Vagina (tissue), 2 donors: Measurements from ENCODE around the gene NPRL2. TPM values are rescaled to one million over a fixed set of nuclear protein-coding genes. Genes with fewer than 3 reads are reported as not detected.

Experiments used
- DNase-seq, 2 donors: peaks; one replicate each; pipeline ENCODE4 v3.0.0-alpha.2; 2017; ENCODE audit errors: extremely low spot score in 2 of 2
- H3K27ac ChIP-seq: fragments of 200-600 bp; sonication (generic); one replicate; pipeline ENCODE4 v1.5.1; 2019
- H3K27me3 ChIP-seq: fragments of 200-600 bp; sonication (generic); one replicate; pipeline ENCODE4 v1.5.1; 2019
- H3K36me3 ChIP-seq, 2 donors: fragments of 200-600 bp; sonication (generic); one replicate each; pipeline ENCODE4 v1.5.1; 2017 to 2019
- H3K4me1 ChIP-seq: fragments of 200-600 bp; sonication (generic); one replicate; pipeline ENCODE4 v1.5.1; 2019
- H3K4me3 ChIP-seq, 2 donors: fragments of 200-600 bp; sonication (generic); 1 replicate in 1 of 2; 2 replicates in 1 of 2; pipeline ENCODE4 v1.5.1; 2016 to 2019
- H3K9me3 ChIP-seq: fragments of 200-600 bp; sonication (generic); one replicate; pipeline ENCODE4 v1.5.1; 2019
- CTCF ChIP-seq, 3 experiments: fragments of 450-650 bp in 2 of 3; fragments of 200-600 bp in 1 of 3; sonication (generic) in 1 of 3; IDR thresholded peaks; one replicate each; pipeline ENCODE4 v1.5.1; 2017 to 2019; ENCODE audit warnings: antibody characterized with exemption in 3 of 3, mild to moderate bottlenecking in 2 of 3, moderate library complexity in 2 of 3
- POLR2A ChIP-seq, 2 donors: fragments of 450-650 bp; IDR thresholded peaks; one replicate each; pipeline ENCODE4 v1.6.1; 2017; ENCODE audit warnings: antibody characterized with exemption in 2 of 2, mild to moderate bottlenecking in 2 of 2, moderate library complexity in 2 of 2
- POLR2AphosphoS5 ChIP-seq, 2 donors: sonication (generic); formaldehyde crosslinking; IDR thresholded peaks; one replicate each; pipeline ENCODE4 v1.9.0; 2017; ENCODE audit warnings: antibody characterized with exemption in 2 of 2, mild to moderate bottlenecking in 2 of 2, low read depth in 1 of 2; ENCODE audit not compliant: insufficient read depth in 1 of 2
- intact Hi-C: fragments of 100-400 bp; cut with DNase I; formaldehyde crosslinking; loops from one replicate; pipeline ENCODE4 v1.15.1; 2023
- total RNA-seq: library from RNA; depleted of rRNA; stranded (reverse); fragments of >200 nt; gene quantifications from one replicate; pipeline ENCODE4 v1.2.3, GENCODE V29; 2016

The NPRL2 gene
- total RNA-seq, 1 donor from 2014 or later, result 17.2 TPM

- intact Hi-C loops, result loop anchor here (2.0 to 5.0 kb wide), 2 partner anchors 23 to 65 kb away; partner anchors contain the start of genes HYAL3 and NAA80
- Histone ChIP-seq H3K9me3 (no peaks in the 10 kb centered on the region), H3K27ac (peak overlapping the region; percentile 90), H3K36me3 (peaks cover 0 to 20% of the 10 kb centered on the region in 2 donors), H3K4me1 (peaks cover 57% of the 10 kb centered on the region), H3K27me3 (no peaks in the 10 kb centered on the region), H3K4me3 (peak overlapping the region; percentile 72 to 97)
- no peak for DNase-seq
- TF ChIP-seq CTCF (IDR thresholded peaks at IDR 0.05) (no peak), POLR2A (IDR thresholded peaks at IDR 0.05) (no peak), POLR2AphosphoS5 (IDR thresholded peaks at IDR 0.05; ENCODE audit: insufficient read depth in 1 of 2, low read depth in 1 of 2) (no peak)
Measured at GRCh38 chr3:50322115-50322385, 28.5 kb downstream of the NPRL2 start.

DNA sequence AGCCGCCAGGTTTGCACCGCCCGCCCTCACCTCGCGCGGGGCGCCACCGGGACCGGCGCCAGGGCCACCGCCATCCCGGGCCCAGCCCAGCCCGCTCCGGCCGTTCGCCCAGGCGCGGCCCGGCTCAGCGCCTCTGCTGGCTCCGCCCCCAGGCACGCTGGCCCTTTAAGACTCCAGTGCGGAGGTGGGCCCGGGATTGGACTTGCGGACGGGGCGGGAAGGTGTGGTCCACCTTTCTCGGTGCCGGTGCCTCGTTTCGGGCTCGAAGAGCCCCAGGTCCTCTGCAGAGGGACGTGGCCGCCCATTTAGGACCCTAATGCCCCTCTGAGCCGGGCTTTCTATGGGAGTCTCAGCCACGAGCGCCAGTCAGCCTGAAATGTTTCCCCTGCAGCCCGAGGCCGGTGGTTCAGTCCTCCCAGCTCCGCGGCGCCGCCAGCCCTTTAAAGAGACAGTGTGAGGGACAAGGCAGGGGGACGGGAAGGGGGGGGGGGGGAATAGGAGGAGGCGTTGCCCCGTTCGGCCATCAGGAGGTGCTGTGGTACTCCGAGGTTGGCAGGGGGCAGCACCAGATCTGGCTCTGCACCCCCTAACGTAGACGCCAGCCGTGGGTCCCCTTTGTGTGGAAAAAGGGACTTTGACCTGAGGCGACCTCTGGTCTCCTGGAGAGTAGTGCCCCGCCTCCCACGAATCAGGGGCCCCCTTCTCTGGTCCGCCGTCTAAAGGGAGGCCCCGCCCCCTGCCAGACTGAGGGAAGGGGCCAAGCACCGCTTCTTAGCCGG, 29.1 kb downstream of the NPRL2 start:
- TF ChIP-seq POLR2AphosphoS5 (IDR thresholded peaks at IDR 0.05; ENCODE audit: insufficient read depth in 1 of 2, low read depth in 1 of 2) (peak; percentile 56 to 76), CTCF (IDR thresholded peaks at IDR 0.05) (peak in 1 of 3 experiments; percentile 39), POLR2A (IDR thresholded peaks at IDR 0.05) (no peak)
- Histone ChIP-seq H3K36me3 (peaks cover 0 to 20% of the 10 kb centered on the region in 2 donors), H3K9me3 (no peaks in the 10 kb centered on the region), H3K4me3 (peak overlapping the region; percentile 72 to 97), H3K27ac (peak overlapping the region; percentile 90), H3K4me1 (peaks cover 59% of the 10 kb centered on the region), H3K27me3 (no peaks in the 10 kb centered on the region)
- DNase-seq, result no peak
- intact Hi-C loops, result loop anchor here (2.0 to 5.0 kb wide), 2 partner anchors 23 to 64 kb away; partner anchors contain the start of genes HYAL3 and NAA80

- Histone ChIP-seq H3K9me3 (no peaks in the 10 kb centered on the region), H3K27me3 (no peaks in the 10 kb centered on the region), H3K27ac (peak overlapping the region; percentile 90), H3K4me3 (peak overlapping the region; percentile 72 to 97), H3K4me1 (peaks cover 65% of the 10 kb centered on the region), H3K36me3 (peaks cover 0 to 17% of the 10 kb centered on the region in 2 donors)
- intact Hi-C loops, result loop anchor here (5.0 kb wide), 1 partner anchor 64 kb away; no protein-coding TSS in a partner anchor
- peak in 1 of 2 donors; percentile 17 for TF ChIP-seq POLR2A (IDR thresholded peaks at IDR 0.05)
- no peak for TF ChIP-seq CTCF (IDR thresholded peaks at IDR 0.05)
- no peak for DNase-seq
Measured at GRCh38 chr3:50320853-50321335, 29.7 kb downstream of the NPRL2 start.

GRCh38 chr3:50319894-50320625, 30.5 kb downstream of the NPRL2 start:
- peak overlapping the region; percentile 72 to 97 for H3K4me3 ChIP-seq
- no peaks in the 10 kb centered on the region for H3K27me3 ChIP-seq
- peaks cover 0 to 12% of the 10 kb centered on the region in 2 donors for H3K36me3 ChIP-seq
- TF ChIP-seq POLR2A (IDR thresholded peaks at IDR 0.05) (no peak), POLR2AphosphoS5 (IDR thresholded peaks at IDR 0.05; ENCODE audit: insufficient read depth in 1 of 2, low read depth in 1 of 2) (no peak), CTCF (IDR thresholded peaks at IDR 0.05) (no peak)
- peaks cover 70% of the 10 kb centered on the region for H3K4me1 ChIP-seq
- DNase-seq, result no peak
- intact Hi-C loops, result loop anchor here (5.0 kb wide), 1 partner anchor 63 kb away; no protein-coding TSS in a partner anchor
- peak overlapping the region; percentile 90 for H3K27ac ChIP-seq
- H3K9me3 ChIP-seq, result no peaks in the 10 kb centered on the region
